Lower leg skin (tissue), 4 donors: ENCODE results near the gene TTLL5. TPM values are rescaled to one million over a fixed set of nuclear protein-coding genes. Genes with fewer than 3 reads are reported as not detected.

Experiments used
- DNase-seq, 2 donors: peaks; one replicate each; pipeline ENCODE4 v3.0.0-alpha.2; 2019; ENCODE audit warnings: low spot score in 2 of 2
- H3K4me3 ChIP-seq: fragments of 200-600 bp; sonication (generic); 2 replicates; pipeline ENCODE4 v1.5.1; 2017; ENCODE audit warnings: mild to moderate bottlenecking, low read depth; ENCODE audit not compliant: poor library complexity, severe bottlenecking
- CTCF ChIP-seq, 3 donors: fragments of 450-650 bp; IDR thresholded peaks; one replicate each; pipeline ENCODE4 v1.5.1; 2016; ENCODE audit warnings: antibody characterized with exemption in 3 of 3, mild to moderate bottlenecking in 3 of 3, moderate library complexity in 2 of 3
- POLR2A ChIP-seq, 2 donors: fragments of 450-650 bp; IDR thresholded peaks; one replicate each; pipeline ENCODE4 v1.6.1; 2016 to 2017; ENCODE audit warnings: antibody characterized with exemption in 2 of 2, mild to moderate bottlenecking in 1 of 2, moderate library complexity in 1 of 2
- WGBS, 2 donors: methylation state at CpG; one replicate each; pipeline ENCODE4 v1.1.5; 2018; 5-methylcytosine and 5-hydroxymethylcytosine counted together
- intact Hi-C: fragments of 100-400 bp; cut with DNase I; formaldehyde crosslinking; loops from one replicate; pipeline ENCODE4 v1.15.0; 2023; ENCODE audit warnings: low total_unique reads
- total RNA-seq, 4 donors: library from RNA; depleted of rRNA; stranded (reverse); fragments of >200 nt; gene quantifications; one replicate each; pipeline ENCODE4 v1.1.0, GENCODE V29; 2016

TTLL5 gene
- total RNA-seq, 4 donors from 2014 or later = 16.5 to 31.1 (median 18.4) TPM

GRCh38 chr14:75835156-75835725, 174.2 kb downstream of the TTLL5 start:
- H3K4me3 ChIP-seq = no peak overlapping the region
- intact Hi-C loops = no loop called here
- TF ChIP-seq CTCF (IDR thresholded peaks at IDR 0.05) (no peak), POLR2A (IDR thresholded peaks at IDR 0.05) (no peak)
- no peak for DNase-seq

GRCh38 chr14:75835737-75836136, 174.7 kb downstream of the TTLL5 start:
- no peak for DNase-seq
- H3K4me3 ChIP-seq = no peak overlapping the region
- TF ChIP-seq CTCF (IDR thresholded peaks at IDR 0.05) (no peak), POLR2A (IDR thresholded peaks at IDR 0.05) (no peak)
- intact Hi-C loops = no loop called here
- 56 to 95% methylated on average over 1 of the region's 1 CpG for WGBS, 2 donors

GRCh38 chr14:75837151-75837787, 176.2 kb downstream of the TTLL5 start:
- DNase-seq = no peak
- TF ChIP-seq POLR2A (IDR thresholded peaks at IDR 0.05) = no peak
- TF ChIP-seq CTCF (IDR thresholded peaks at IDR 0.05) = no peak
- WGBS, 2 donors = 96% methylated on average over 3 of the region's 3 CpGs
- no peak overlapping the region for H3K4me3 ChIP-seq
- intact Hi-C loops = no loop called here

DNA sequence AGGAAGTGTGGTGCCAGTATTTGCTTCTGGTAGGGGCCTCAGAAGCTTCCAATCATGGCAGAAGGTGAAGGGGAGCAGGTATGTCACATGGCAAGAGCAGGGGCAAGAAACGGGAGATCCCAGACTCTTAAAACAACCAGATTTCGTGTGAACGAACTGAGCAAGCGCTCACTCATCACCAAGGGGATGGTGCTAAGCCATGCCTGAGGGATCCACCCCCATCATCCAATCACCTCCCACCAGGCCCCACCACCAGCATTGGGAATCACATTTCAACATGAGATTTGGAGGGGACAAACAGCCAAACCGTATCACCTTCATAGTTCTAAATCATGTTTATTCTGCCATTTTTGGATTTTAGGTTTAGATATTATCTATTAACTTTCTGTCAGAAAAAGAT, 179.9 kb downstream of the TTLL5 start:
- WGBS, 2 donors = 92% methylated on average over 5 of the region's 5 CpGs
- intact Hi-C loops = no loop called here
- no peak for TF ChIP-seq POLR2A (IDR thresholded peaks at IDR 0.05)
- no peak for TF ChIP-seq CTCF (IDR thresholded peaks at IDR 0.05)

DNA sequence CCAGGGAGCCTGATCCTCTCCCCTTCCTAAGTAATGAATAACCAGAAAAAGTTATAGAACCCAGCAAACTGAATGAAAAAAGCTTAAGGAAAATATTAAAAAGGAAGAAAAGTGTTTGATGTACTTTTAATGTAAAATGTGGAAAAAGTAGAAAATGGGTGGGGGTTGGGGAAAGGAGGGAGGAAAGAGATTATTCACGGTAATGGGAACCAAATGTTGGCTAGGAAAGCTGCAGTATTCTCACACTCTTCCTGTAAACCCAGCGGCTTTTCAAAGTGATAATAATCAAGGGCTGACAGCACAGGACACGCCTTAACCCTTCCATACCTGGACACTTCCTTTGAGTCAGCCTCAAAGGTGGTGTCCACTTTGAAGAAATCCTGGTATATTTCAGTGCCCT, 181.5 kb downstream of the TTLL5 start:
- intact Hi-C loops = no loop called here
- no peak for TF ChIP-seq CTCF (IDR thresholded peaks at IDR 0.05)
- TF ChIP-seq POLR2A (IDR thresholded peaks at IDR 0.05) = no peak
- H3K4me3 ChIP-seq = no peak overlapping the region
- WGBS, 2 donors = 27 to 35% methylated on average over 3 of the region's 3 CpGs
- DNase-seq = no peak

More for the DNA sequence above, 179.9 kb downstream of the TTLL5 start:
- DNase-seq = no peak
- H3K4me3 ChIP-seq = no peak overlapping the region

DNA sequence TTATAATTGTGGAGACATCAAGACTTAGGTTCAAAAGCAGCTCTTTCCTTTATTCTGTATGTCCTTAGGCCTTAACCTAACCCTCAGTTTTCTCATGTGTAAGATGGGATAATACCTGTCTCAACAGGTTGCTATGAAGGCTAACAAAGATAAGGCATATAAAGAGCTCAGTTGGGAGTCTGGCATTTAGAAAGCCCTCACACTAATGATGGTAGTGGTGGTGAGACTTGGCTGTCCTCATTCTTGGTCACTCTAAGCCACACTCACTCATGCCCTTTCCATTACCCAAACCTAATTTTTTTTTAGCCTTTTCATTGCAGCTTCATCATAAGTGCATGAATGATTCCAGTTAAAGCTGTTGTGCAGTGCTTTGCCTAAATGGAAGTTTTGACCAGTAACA, 183.4 kb downstream of the TTLL5 start:
- no peak for TF ChIP-seq CTCF (IDR thresholded peaks at IDR 0.05)
- no peak overlapping the region for H3K4me3 ChIP-seq
- DNase-seq = no peak
- intact Hi-C loops = no loop called here
